T-helper 2 cell treated with Interferon-gamma antibody and Interleukin-4, amounts not matched to agents 100 ng/mL and 5 ng/mL, for 36 hours (primary cell): Measurements from ENCODE around the gene GHR. TPM values are rescaled to one million over a fixed set of nuclear protein-coding genes. Genes with fewer than 3 reads are reported as not detected.
"Not testable (repeated sequence)": the region's sequence is repeated elsewhere in the genome, so short reads cannot be mapped to it uniquely, and the experiment has no call there.

ENCODE experiments used
- intact Hi-C: fragments of 100-400 bp; cut with micrococcal nuclease; formaldehyde crosslinking; loops from one replicate; pipeline ENCODE4 v1.15.1; 2023
- total RNA-seq: library from RNA; stranded (reverse); gene quantifications from 2 replicates; pipeline ENCODE4 v1.2.3, GENCODE V29; 2022

The GHR gene
- total RNA-seq, 1 donor from 2014 or later: not detected

- intact Hi-C loops: not testable (repeated sequence)
These were observed 261.8 kb downstream of the GHR start for GRCh38 chr5:42685078-42685477.

GRCh38 chr5:42689391-42689790, 266.2 kb downstream of the GHR start:
- intact Hi-C loops: no loop called here

GRCh38 chr5:42691413-42691937, 268.2 kb downstream of the GHR start:
- intact Hi-C loops: no loop called here

- intact Hi-C loops: no loop called here
These were observed 278.3 kb downstream of the GHR start for GRCh38 chr5:42701351-42702059.

GRCh38 chr5:42703238-42703637, 280.0 kb downstream of the GHR start:
- intact Hi-C loops: no loop called here

GRCh38 chr5:42715785-42716184, 292.5 kb downstream of the GHR start:
- intact Hi-C loops: loop anchor here (5.0 kb wide), 1 partner anchor 42 kb away; the partner anchor contains the start of gene CCDC152

- intact Hi-C loops: loop anchor here (5.0 kb wide), 1 partner anchor 39 kb away; the partner anchor contains the start of gene CCDC152
These were observed 295.4 kb downstream of the GHR start for GRCh38 chr5:42718591-42718990.

GRCh38 chr5:42719034-42719433, 295.8 kb downstream of the GHR start:
- intact Hi-C loops: loop anchor here (5.0 kb wide), 1 partner anchor 38 kb away; the partner anchor contains the start of gene CCDC152

GRCh38 chr5:42720251-42720650, 297.0 kb downstream of the GHR start:
- intact Hi-C loops: no loop called here

- intact Hi-C loops: no loop called here
These were observed 298.2 kb downstream of the GHR start for GRCh38 chr5:42721484-42721883.

GRCh38 chr5:42734531-42735058, 311.4 kb downstream of the GHR start:
- intact Hi-C loops: not testable (repeated sequence)

- intact Hi-C loops: no loop called here
These were observed 317.7 kb downstream of the GHR start for GRCh38 chr5:42740920-42741319.

GRCh38 chr5:42745426-42745825, 322.2 kb downstream of the GHR start:
- intact Hi-C loops: no loop called here

- intact Hi-C loops: no loop called here
These were observed 322.6 kb downstream of the GHR start for GRCh38 chr5:42745856-42746255.

- intact Hi-C loops: no loop called here
These were observed 325.8 kb downstream of the GHR start for GRCh38 chr5:42749020-42749419.

- intact Hi-C loops: no loop called here
These were observed 327.3 kb downstream of the GHR start for GRCh38 chr5:42750507-42750906.

- intact Hi-C loops: no loop called here
These were observed 327.8 kb downstream of the GHR start for GRCh38 chr5:42751044-42751443.

GRCh38 chr5:42753099-42753498, 329.9 kb downstream of the GHR start:
- intact Hi-C loops: no loop called here

- intact Hi-C loops: loop anchor here (5.0 kb wide), 2 partner anchors 40 to 755 kb away; no protein-coding TSS in a partner anchor
These were observed 333.7 kb downstream of the GHR start, which contains the start of gene CCDC152 for GRCh38 chr5:42756606-42757601. TSS of gene CCDC152 (plus strand) at chr5:42756818. CDS start at chr5:42759122, 2,304 bp downstream.

- intact Hi-C loops: loop anchor here (5.0 kb wide), 2 partner anchors 42 to 753 kb away; no protein-coding TSS in a partner anchor
These were observed 336.2 kb downstream of the GHR start for GRCh38 chr5:42759456-42759855.

GRCh38 chr5:42760426-42760825, 337.2 kb downstream of the GHR start:
- intact Hi-C loops: loop anchor here (10.0 kb wide), 2 partner anchors 106 to 756 kb away; no protein-coding TSS in a partner anchor
